WTC11 (cell line): ENCODE measurements around the gene PKM. TPM values are rescaled to one million over a fixed set of nuclear protein-coding genes. Genes with fewer than 3 reads are reported as not detected.

Experiments
- ATF1 ChIP-seq: sonication (generic); formaldehyde crosslinking; IDR thresholded peaks from 2 replicates; pipeline ENCODE4 v1.8.1; 2023; ENCODE audit warnings: mild to moderate bottlenecking, moderate library complexity, missing genetic modification reagents
- IRF2 ChIP-seq: sonication (generic); formaldehyde crosslinking; IDR thresholded peaks from 2 replicates; pipeline ENCODE4 v1.8.0; 2022; ENCODE audit warnings: low read depth, missing genetic modification reagents, borderline replicate concordance
- NR2C2 ChIP-seq: sonication (generic); formaldehyde crosslinking; IDR thresholded peaks from 2 replicates; pipeline ENCODE4 v1.8.0; 2022; ENCODE audit warnings: mild to moderate bottlenecking, missing genetic modification reagents
- OVOL2 ChIP-seq: fragments of 250-450 bp; sonication (Bioruptor Pico); IDR thresholded peaks from 2 replicates; pipeline ENCODE4 v1.9.0; 2021; ENCODE audit warnings: mild to moderate bottlenecking, borderline replicate concordance
- SOX15 ChIP-seq: fragments of 250-450 bp; sonication (Bioruptor Pico); IDR thresholded peaks from 2 replicates; pipeline ENCODE4 v1.9.0; 2021; ENCODE audit warnings: mild to moderate bottlenecking
- total RNA-seq: library from RNA; stranded (reverse); gene quantifications from 3 replicates; pipeline ENCODE4 v1.2.3, GENCODE V29; 2021
- TF ChIP-seq, protein P1 (sequence below): sonication (generic); formaldehyde crosslinking; IDR thresholded peaks from 2 replicates; pipeline ENCODE4 v1.8.0; 2023; ENCODE audit warnings: missing genetic modification reagents, mild to moderate bottlenecking, borderline replicate concordance
- TF ChIP-seq, protein P2 (sequence below): sonication (generic); formaldehyde crosslinking; conservative IDR thresholded peaks from 2 replicates; pipeline ENCODE4 v1.8.1; 2023; ENCODE audit warnings: mild to moderate bottlenecking, low read depth, missing genetic modification reagents, moderate library complexity
- TF ChIP-seq, protein P3 (sequence below): sonication (generic); formaldehyde crosslinking; IDR thresholded peaks from 2 replicates; pipeline ENCODE4 v1.8.1; 2022; ENCODE audit warnings: missing genetic modification reagents, borderline replicate concordance
- TF ChIP-seq, protein P4 (sequence below): sonication (generic); formaldehyde crosslinking; IDR thresholded peaks from 2 replicates; pipeline ENCODE4 v1.8.1; 2023; ENCODE audit warnings: mild to moderate bottlenecking, missing genetic modification reagents
- TF ChIP-seq, protein P5 (sequence below): sonication (generic); formaldehyde crosslinking; IDR thresholded peaks from 2 replicates; pipeline ENCODE4 v1.8.1; 2023; ENCODE audit warnings: mild to moderate bottlenecking, missing genetic modification reagents
- TF ChIP-seq, protein P6 (sequence below): sonication (generic); formaldehyde crosslinking; IDR thresholded peaks from 2 replicates; pipeline ENCODE4 v1.8.0; 2023; ENCODE audit warnings: mild to moderate bottlenecking, missing genetic modification reagents

PKM gene
- total RNA-seq, 1 experiment from 2014 or later = 858 TPM

DNA sequence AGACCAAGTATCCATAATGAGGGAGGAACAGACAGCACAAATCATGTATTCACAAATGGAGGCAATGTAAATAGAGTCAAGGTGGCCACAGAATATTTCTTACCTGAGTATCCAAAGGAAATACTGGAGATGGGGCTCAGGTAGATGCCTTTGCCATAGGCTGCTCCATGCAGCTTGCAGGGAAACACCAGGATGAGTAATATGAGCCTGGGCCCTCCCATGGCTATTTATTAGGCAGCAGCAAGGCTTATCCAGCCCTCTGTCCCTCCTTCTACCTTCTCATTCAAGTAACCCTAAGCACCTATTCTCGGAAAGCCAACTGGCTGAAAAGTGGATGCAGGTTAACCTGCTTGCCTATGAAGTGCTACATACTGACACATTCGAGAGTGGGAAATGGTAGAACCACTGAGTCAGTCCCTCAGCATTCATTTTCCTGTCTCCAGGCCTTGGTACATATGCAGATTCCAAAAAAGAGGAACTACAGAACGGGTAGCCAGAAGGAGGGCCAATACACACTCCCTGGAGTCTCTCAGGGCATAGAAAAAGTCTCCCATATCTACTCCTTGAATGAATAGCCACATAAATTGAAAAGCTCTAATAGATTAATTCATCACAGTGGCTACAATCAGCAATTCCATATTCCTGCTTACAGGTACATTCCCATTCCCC lies 18.3 kb upstream of the PKM start (continued):
- TF ChIP-seq, protein P1, sequence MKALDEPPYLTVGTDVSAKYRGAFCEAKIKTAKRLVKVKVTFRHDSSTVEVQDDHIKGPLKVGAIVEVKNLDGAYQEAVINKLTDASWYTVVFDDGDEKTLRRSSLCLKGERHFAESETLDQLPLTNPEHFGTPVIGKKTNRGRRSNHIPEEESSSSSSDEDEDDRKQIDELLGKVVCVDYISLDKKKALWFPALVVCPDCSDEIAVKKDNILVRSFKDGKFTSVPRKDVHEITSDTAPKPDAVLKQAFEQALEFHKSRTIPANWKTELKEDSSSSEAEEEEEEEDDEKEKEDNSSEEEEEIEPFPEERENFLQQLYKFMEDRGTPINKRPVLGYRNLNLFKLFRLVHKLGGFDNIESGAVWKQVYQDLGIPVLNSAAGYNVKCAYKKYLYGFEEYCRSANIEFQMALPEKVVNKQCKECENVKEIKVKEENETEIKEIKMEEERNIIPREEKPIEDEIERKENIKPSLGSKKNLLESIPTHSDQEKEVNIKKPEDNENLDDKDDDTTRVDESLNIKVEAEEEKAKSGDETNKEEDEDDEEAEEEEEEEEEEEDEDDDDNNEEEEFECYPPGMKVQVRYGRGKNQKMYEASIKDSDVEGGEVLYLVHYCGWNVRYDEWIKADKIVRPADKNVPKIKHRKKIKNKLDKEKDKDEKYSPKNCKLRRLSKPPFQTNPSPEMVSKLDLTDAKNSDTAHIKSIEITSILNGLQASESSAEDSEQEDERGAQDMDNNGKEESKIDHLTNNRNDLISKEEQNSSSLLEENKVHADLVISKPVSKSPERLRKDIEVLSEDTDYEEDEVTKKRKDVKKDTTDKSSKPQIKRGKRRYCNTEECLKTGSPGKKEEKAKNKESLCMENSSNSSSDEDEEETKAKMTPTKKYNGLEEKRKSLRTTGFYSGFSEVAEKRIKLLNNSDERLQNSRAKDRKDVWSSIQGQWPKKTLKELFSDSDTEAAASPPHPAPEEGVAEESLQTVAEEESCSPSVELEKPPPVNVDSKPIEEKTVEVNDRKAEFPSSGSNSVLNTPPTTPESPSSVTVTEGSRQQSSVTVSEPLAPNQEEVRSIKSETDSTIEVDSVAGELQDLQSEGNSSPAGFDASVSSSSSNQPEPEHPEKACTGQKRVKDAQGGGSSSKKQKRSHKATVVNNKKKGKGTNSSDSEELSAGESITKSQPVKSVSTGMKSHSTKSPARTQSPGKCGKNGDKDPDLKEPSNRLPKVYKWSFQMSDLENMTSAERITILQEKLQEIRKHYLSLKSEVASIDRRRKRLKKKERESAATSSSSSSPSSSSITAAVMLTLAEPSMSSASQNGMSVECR (CRISPR knock-in tag) = no peak
- TF ChIP-seq NR2C2 (CRISPR knock-in tag) (no peak), SOX15 (no peak), IRF2 (CRISPR knock-in tag) (no peak), OVOL2 (no peak), ATF1 (CRISPR knock-in tag) (no peak)
- TF ChIP-seq, protein P2, sequence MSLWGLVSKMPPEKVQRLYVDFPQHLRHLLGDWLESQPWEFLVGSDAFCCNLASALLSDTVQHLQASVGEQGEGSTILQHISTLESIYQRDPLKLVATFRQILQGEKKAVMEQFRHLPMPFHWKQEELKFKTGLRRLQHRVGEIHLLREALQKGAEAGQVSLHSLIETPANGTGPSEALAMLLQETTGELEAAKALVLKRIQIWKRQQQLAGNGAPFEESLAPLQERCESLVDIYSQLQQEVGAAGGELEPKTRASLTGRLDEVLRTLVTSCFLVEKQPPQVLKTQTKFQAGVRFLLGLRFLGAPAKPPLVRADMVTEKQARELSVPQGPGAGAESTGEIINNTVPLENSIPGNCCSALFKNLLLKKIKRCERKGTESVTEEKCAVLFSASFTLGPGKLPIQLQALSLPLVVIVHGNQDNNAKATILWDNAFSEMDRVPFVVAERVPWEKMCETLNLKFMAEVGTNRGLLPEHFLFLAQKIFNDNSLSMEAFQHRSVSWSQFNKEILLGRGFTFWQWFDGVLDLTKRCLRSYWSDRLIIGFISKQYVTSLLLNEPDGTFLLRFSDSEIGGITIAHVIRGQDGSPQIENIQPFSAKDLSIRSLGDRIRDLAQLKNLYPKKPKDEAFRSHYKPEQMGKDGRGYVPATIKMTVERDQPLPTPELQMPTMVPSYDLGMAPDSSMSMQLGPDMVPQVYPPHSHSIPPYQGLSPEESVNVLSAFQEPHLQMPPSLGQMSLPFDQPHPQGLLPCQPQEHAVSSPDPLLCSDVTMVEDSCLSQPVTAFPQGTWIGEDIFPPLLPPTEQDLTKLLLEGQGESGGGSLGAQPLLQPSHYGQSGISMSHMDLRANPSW (CRISPR knock-in tag) = no peak
- TF ChIP-seq, protein P3, sequence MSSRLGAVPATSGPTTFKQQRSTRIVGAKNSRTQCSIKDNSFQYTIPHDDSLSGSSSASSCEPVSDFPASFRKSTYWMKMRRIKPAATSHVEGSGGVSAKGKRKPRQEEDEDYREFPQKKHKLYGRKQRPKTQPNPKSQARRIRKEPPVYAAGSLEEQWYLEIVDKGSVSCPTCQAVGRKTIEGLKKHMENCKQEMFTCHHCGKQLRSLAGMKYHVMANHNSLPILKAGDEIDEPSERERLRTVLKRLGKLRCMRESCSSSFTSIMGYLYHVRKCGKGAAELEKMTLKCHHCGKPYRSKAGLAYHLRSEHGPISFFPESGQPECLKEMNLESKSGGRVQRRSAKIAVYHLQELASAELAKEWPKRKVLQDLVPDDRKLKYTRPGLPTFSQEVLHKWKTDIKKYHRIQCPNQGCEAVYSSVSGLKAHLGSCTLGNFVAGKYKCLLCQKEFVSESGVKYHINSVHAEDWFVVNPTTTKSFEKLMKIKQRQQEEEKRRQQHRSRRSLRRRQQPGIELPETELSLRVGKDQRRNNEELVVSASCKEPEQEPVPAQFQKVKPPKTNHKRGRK (CRISPR knock-in tag) = no peak
- TF ChIP-seq, protein P4, sequence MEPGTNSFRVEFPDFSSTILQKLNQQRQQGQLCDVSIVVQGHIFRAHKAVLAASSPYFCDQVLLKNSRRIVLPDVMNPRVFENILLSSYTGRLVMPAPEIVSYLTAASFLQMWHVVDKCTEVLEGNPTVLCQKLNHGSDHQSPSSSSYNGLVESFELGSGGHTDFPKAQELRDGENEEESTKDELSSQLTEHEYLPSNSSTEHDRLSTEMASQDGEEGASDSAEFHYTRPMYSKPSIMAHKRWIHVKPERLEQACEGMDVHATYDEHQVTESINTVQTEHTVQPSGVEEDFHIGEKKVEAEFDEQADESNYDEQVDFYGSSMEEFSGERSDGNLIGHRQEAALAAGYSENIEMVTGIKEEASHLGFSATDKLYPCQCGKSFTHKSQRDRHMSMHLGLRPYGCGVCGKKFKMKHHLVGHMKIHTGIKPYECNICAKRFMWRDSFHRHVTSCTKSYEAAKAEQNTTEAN (CRISPR knock-in tag) = no peak
- TF ChIP-seq, protein P5, sequence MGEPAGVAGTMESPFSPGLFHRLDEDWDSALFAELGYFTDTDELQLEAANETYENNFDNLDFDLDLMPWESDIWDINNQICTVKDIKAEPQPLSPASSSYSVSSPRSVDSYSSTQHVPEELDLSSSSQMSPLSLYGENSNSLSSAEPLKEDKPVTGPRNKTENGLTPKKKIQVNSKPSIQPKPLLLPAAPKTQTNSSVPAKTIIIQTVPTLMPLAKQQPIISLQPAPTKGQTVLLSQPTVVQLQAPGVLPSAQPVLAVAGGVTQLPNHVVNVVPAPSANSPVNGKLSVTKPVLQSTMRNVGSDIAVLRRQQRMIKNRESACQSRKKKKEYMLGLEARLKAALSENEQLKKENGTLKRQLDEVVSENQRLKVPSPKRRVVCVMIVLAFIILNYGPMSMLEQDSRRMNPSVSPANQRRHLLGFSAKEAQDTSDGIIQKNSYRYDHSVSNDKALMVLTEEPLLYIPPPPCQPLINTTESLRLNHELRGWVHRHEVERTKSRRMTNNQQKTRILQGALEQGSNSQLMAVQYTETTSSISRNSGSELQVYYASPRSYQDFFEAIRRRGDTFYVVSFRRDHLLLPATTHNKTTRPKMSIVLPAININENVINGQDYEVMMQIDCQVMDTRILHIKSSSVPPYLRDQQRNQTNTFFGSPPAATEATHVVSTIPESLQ (CRISPR knock-in tag) = no peak
- TF ChIP-seq, protein P6, sequence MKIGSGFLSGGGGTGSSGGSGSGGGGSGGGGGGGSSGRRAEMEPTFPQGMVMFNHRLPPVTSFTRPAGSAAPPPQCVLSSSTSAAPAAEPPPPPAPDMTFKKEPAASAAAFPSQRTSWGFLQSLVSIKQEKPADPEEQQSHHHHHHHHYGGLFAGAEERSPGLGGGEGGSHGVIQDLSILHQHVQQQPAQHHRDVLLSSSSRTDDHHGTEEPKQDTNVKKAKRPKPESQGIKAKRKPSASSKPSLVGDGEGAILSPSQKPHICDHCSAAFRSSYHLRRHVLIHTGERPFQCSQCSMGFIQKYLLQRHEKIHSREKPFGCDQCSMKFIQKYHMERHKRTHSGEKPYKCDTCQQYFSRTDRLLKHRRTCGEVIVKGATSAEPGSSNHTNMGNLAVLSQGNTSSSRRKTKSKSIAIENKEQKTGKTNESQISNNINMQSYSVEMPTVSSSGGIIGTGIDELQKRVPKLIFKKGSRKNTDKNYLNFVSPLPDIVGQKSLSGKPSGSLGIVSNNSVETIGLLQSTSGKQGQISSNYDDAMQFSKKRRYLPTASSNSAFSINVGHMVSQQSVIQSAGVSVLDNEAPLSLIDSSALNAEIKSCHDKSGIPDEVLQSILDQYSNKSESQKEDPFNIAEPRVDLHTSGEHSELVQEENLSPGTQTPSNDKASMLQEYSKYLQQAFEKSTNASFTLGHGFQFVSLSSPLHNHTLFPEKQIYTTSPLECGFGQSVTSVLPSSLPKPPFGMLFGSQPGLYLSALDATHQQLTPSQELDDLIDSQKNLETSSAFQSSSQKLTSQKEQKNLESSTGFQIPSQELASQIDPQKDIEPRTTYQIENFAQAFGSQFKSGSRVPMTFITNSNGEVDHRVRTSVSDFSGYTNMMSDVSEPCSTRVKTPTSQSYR (CRISPR knock-in tag) = no peak
